OCI-LY3 (cell line): ENCODE results near the gene CDO1.

ENCODE experiments used
- EZH2phosphoT487 ChIP-seq: fragments of 200-600 bp; shearing (Covaris generic); IDR thresholded peaks from 2 replicates; pipeline ENCODE4 v1.6.1; 2018; ENCODE audit warnings: antibody characterized with exemption, mixed run types, low read depth
- TF ChIP-seq, protein P1 (sequence below): fragments of 200-600, 300-600 bp; sonication (generic); IDR thresholded peaks from 2 replicates; pipeline ENCODE4 v1.5.1; 2014; ENCODE audit warnings: antibody characterized with exemption, low read length, low read depth

DNA sequence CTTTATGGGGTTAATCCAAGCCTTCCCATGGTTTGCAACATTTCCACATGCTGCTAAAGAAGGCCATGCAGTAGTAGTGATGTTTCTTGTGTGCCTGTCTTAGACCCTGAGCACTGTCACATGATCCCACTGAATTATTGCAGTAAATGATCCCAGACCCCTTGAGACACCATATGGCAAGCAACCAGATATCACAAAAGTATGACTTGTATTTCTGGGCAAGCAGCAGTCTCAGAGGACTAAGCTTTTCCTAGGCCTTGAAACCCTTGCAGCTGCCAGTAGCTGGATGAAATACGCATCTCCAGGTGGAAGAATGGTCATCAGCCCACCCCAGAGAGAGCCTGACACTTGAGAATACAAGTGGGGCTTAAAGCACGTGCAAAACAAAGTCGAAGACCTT is 41.8 kb downstream of the CDO1 start:
- TF ChIP-seq, protein P1, sequence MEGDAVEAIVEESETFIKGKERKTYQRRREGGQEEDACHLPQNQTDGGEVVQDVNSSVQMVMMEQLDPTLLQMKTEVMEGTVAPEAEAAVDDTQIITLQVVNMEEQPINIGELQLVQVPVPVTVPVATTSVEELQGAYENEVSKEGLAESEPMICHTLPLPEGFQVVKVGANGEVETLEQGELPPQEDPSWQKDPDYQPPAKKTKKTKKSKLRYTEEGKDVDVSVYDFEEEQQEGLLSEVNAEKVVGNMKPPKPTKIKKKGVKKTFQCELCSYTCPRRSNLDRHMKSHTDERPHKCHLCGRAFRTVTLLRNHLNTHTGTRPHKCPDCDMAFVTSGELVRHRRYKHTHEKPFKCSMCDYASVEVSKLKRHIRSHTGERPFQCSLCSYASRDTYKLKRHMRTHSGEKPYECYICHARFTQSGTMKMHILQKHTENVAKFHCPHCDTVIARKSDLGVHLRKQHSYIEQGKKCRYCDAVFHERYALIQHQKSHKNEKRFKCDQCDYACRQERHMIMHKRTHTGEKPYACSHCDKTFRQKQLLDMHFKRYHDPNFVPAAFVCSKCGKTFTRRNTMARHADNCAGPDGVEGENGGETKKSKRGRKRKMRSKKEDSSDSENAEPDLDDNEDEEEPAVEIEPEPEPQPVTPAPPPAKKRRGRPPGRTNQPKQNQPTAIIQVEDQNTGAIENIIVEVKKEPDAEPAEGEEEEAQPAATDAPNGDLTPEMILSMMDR: no peak
- TF ChIP-seq EZH2phosphoT487: no peak
